HUES64 (cell line): ENCODE results near the gene XIRP2.

Experiments
- H3K27ac ChIP-seq: 2 replicates; pipeline ENCODE4 v1.7.0; 2013; ENCODE audit warnings: low read depth, low read length, inconsistent platforms
- H3K27me3 ChIP-seq: 2 replicates; pipeline ENCODE4 v1.6.1; 2013; ENCODE audit warnings: mild to moderate bottlenecking, low read length; ENCODE audit not compliant: insufficient read depth
- H3K36me3 ChIP-seq: 2 replicates; pipeline ENCODE4 v1.6.1; 2013; ENCODE audit warnings: mild to moderate bottlenecking, low read length; ENCODE audit not compliant: insufficient read depth
- H3K4me1 ChIP-seq: 2 replicates; pipeline ENCODE4 v1.6.1; 2013; ENCODE audit warnings: mild to moderate bottlenecking, low read length, moderate library complexity; ENCODE audit not compliant: insufficient read depth
- H3K4me3 ChIP-seq: 2 replicates; pipeline ENCODE4 v1.5.1; 2013; ENCODE audit warnings: mild to moderate bottlenecking, low read length, moderate library complexity
- H3K9ac ChIP-seq: 2 replicates; pipeline ENCODE4 v1.6.1; 2013; ENCODE audit warnings: mild to moderate bottlenecking, low read depth, low read length
- H3K9me3 ChIP-seq: 2 replicates; pipeline ENCODE4 v1.6.1; 2013; ENCODE audit warnings: low read depth, low read length; ENCODE audit not compliant: insufficient read depth
- WGBS: fragments of 150-250, 120-280 bp; methylation state at CpG from one replicate; pipeline ENCODE4 v1.1.7; 2013; ENCODE audit warnings: missing lambda C conversion rate; 5-methylcytosine and 5-hydroxymethylcytosine counted together

Gene XIRP2

DNA sequence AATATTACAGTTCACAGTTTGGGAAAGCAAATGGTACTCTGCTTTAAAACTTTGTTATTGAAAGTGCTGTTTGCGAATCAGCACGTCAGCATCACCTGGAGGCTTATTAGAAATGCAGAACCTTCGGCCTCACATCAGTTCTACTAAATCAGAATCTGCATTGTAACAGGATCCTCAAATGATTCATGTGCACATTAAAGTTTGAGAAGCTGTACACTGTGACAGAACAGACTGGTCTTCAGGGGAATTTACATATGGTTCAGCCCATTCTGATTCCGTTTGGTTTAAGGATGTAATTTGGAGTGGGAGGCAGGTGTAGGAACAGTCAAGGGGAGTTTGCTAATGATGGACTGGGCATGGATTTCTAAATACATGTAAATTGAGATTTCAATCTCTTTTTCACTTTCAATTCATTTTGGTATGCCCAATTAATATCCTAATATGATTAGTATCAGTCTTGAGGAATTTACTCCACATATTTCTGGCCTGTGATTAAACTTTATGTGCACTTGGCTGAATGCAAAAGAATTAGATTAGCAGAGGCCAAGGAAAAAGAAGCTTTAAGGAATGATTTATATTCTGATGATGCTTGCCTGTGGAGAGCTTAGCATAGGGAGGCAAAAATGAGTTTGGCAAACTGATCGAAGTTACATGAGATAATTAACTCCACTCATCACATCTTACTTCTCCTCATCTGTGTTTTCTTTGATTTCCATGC lies 248.8 kb downstream of the XIRP2 start:
- 84% methylated on average over 4 of the region's 5 CpGs for WGBS
- no peak overlapping the region for H3K9ac ChIP-seq
- no peak overlapping the region for H3K4me3 ChIP-seq
- no peak overlapping the region for H3K27ac ChIP-seq
- no peaks in the 10 kb centered on the region for H3K27me3 ChIP-seq
- H3K36me3 ChIP-seq: no peaks in the 10 kb centered on the region
- H3K9me3 ChIP-seq: no peaks in the 10 kb centered on the region
- H3K4me1 ChIP-seq: no peaks in the 10 kb centered on the region

DNA sequence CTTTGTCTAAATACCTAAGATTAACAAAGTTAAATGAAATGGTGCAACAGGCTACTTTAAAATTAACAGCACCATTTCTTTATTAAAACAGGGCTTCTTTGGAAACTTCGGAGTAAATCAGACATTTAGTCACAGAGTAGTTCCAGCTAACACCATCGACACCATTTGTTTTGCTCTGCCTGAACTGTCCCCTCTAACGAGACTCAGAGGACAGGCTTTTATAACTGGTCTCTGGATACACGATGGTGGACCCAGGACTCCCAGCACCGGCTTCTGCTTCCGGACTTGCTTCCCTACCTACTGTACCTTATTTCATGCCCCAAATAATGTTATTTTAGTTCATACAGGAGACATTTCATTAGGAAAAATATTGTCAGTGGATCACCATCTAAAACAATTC lies 252.1 kb downstream of the XIRP2 start:
- Histone ChIP-seq H3K27me3 (no peaks in the 10 kb centered on the region), H3K9ac (no peak overlapping the region), H3K9me3 (no peaks in the 10 kb centered on the region), H3K4me1 (no peaks in the 10 kb centered on the region), H3K4me3 (no peak overlapping the region), H3K27ac (no peak overlapping the region), H3K36me3 (no peaks in the 10 kb centered on the region)
- WGBS: 94% methylated on average over 6 of the region's 6 CpGs

DNA sequence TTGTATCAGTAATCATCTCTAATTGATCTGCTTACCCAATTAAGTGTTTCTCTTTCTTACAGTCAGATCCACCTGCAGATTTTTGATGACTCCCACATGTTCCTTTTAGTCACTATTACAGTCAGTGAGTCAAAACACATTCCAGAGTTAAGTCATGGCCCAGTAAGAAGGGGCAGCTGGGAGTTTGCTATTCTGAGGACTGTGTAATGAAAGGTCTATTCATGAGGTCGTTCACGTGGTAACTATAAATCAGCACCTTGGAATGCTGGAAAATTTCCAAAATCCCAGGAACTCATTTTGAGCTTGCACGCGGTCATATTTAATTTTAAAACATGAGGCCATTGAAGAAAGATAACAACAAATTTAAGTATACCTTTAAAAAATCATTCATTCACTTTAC lies 252.5 kb downstream of the XIRP2 start:
- Histone ChIP-seq H3K9ac (no peak overlapping the region), H3K27ac (no peak overlapping the region), H3K4me1 (no peaks in the 10 kb centered on the region), H3K4me3 (no peak overlapping the region), H3K9me3 (no peaks in the 10 kb centered on the region), H3K36me3 (no peaks in the 10 kb centered on the region), H3K27me3 (no peaks in the 10 kb centered on the region)
- 85% methylated on average over 4 of the region's 4 CpGs for WGBS

DNA sequence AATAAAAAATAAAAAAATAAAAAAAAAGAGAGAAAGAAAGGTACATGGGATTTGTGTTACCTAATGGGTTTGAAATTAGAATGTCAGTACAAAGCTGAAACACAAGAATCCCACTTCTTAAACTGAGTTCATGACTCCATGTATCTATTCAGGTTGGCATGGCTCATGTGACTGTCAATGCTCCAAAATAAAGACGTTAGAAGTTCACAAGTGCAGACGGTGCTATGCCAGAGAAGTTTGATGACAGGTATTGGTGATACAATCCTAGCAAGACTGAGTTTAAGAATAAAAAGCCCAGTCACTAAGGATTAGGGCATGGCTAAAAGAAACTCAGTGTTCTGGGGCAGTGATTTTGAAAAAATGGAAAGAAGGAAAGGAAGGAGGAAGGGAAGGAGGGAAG lies 254.3 kb downstream of the XIRP2 start:
- H3K4me3 ChIP-seq: no peak overlapping the region
- H3K9ac ChIP-seq: no peak overlapping the region
- H3K36me3 ChIP-seq: no peaks in the 10 kb centered on the region
- 89% methylated on average over 2 of the region's 2 CpGs for WGBS
- no peak overlapping the region for H3K27ac ChIP-seq
- no peaks in the 10 kb centered on the region for H3K27me3 ChIP-seq
- no peaks in the 10 kb centered on the region for H3K4me1 ChIP-seq
- H3K9me3 ChIP-seq: no peaks in the 10 kb centered on the region

DNA sequence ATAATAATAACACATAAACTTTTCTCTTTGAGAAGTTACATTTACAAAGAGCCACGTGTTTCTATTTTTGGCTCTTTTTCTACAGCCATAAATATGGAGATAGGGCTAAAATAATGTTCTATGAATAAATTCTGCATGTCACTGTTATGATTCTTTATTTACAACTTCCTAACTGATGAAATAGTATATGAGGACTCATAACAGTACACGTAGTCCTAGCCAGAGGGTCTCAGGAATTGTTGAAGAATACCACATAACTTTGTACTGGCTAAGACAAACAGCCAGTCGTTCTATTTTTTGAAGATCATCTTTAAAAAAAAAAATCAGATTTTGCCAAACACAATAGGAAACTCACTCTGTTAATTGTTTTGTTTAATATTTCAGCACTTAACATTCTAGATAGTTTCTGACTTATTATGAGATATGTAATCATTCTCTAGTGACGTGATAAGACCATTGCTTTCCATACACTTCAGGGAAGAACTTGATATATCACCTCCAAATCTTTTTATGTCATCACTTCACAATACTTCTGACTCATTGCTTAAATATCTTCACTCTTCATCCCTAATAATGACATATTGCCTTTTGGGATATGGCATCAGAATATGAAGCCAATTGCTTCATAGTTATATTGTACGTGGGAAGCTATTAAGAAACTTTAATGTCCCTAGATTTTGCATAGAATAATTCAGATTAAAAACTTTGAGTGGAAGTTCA lies 256.1 kb downstream of the XIRP2 start:
- no peak overlapping the region for H3K4me3 ChIP-seq
- no peaks in the 10 kb centered on the region for H3K27me3 ChIP-seq
- 99% methylated on average over 4 of the region's 5 CpGs for WGBS
- no peak overlapping the region for H3K9ac ChIP-seq
- no peaks in the 10 kb centered on the region for H3K9me3 ChIP-seq
- no peaks in the 10 kb centered on the region for H3K36me3 ChIP-seq
- H3K27ac ChIP-seq: no peak overlapping the region
- no peaks in the 10 kb centered on the region for H3K4me1 ChIP-seq

DNA sequence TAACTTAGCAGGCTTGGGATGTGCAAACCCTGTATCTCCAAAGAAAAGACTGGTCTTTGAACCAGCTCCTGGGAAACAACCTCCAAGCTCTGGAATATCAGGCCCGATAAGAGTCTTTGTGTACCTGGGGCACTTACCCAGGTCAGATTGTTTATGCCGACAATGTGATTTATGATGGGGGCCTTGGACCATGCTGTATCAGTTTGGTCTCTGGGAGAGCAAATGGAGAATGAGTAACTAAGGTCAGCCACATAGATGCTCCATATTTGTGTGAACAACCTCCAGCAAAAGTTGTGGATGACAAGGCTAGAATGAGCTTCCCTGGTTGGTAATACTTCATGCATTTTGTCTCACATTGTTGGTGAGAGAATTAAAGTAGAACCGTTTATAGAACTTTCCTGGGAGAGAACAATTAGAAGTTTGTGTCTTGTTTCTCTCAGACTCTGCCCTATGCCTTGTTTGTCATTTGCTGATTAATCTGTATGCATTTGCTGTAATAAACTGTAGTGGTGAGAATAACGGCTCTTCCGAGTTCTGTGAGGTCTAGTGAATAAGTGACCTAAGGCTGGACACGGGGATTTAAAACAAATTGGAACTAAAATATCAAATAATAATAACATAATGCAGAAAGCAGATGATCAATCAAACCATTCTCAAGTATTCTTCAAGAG lies 259.1 kb downstream of the XIRP2 start:
- Histone ChIP-seq H3K4me1 (no peaks in the 10 kb centered on the region), H3K9me3 (no peaks in the 10 kb centered on the region), H3K27ac (no peak overlapping the region), H3K27me3 (no peaks in the 10 kb centered on the region), H3K36me3 (no peaks in the 10 kb centered on the region), H3K9ac (no peak overlapping the region), H3K4me3 (no peak overlapping the region)
- WGBS: 94% methylated on average over 5 of the region's 6 CpGs

DNA sequence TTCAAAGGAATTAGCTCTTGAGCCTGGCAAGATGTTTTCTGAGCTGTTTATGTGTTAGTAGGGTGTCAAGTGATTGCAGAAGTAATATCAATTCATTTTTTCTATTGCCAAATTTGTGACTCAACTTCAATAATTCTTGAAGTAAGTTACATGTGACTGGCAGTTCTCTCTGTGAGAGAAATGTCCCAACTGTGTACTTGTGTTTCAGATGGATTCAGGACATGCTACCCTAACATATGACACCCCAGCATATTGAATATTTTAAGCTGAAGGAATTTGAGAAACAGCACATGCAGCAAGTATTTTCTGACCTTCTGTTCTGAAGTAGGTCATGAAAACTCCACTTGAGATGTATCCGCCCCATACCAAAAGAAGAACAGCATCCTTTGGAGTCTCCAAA lies 263.6 kb downstream of the XIRP2 start:
- no peaks in the 10 kb centered on the region for H3K27me3 ChIP-seq
- H3K27ac ChIP-seq: no peak overlapping the region
- H3K4me1 ChIP-seq: no peaks in the 10 kb centered on the region
- H3K9me3 ChIP-seq: no peaks in the 10 kb centered on the region
- 88% methylated on average over 1 of the region's 1 CpG for WGBS
- no peaks in the 10 kb centered on the region for H3K36me3 ChIP-seq
- no peak overlapping the region for H3K9ac ChIP-seq
- no peak overlapping the region for H3K4me3 ChIP-seq

DNA sequence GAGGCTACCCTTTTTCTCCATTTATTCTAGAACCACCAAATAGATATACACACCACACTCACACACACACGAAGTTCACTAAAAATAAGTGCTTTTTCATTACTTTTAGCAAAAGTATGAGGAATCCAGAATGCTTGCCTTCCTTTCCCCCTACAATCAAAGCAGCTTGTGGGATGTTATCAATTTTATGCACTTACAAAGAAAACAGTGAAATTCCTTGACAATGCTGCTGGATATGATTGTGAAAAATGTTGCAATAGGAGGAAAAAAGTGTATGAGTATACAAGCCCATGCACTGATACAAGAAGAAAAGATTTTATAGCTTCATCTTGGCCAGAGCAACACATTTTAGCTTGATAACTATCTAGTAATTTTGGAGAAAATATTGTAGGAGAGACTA lies 269.2 kb downstream of the XIRP2 start:
- Histone ChIP-seq H3K4me3 (no peak overlapping the region), H3K27ac (no peak overlapping the region), H3K9ac (no peak overlapping the region), H3K27me3 (no peaks in the 10 kb centered on the region), H3K36me3 (no peaks in the 10 kb centered on the region), H3K4me1 (no peaks in the 10 kb centered on the region), H3K9me3 (peaks cover 8% of the 10 kb centered on the region; the same call in 1 of the 2 replicates)
- 75% methylated on average over 1 of the region's 1 CpG for WGBS

DNA sequence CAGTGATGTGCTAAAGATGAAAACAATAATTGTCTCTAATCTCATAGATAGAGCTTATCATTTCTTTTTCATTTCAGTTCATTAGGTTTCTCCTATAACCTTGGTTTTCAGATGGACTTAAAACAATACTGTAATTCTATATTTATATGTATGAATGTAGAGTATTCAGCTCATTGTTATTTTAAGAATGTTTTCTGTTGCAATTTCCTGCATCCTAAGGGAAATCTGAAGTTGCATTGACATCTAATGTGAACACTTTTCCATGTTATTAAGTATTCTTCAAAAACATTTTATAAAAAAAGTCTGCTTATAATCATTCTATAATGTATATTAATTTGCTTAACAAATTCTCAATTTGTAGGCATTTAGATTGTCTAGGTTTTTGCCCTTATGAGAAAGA lies 288.9 kb downstream of the XIRP2 start:
- H3K27ac ChIP-seq: no peak overlapping the region
- no peaks in the 10 kb centered on the region for H3K27me3 ChIP-seq
- no peak overlapping the region for H3K9ac ChIP-seq
- H3K9me3 ChIP-seq: peaks cover 5% of the 10 kb centered on the region; the same call in 1 of the 2 replicates
- H3K4me1 ChIP-seq: no peaks in the 10 kb centered on the region
- no peak overlapping the region for H3K4me3 ChIP-seq
- H3K36me3 ChIP-seq: no peaks in the 10 kb centered on the region

DNA sequence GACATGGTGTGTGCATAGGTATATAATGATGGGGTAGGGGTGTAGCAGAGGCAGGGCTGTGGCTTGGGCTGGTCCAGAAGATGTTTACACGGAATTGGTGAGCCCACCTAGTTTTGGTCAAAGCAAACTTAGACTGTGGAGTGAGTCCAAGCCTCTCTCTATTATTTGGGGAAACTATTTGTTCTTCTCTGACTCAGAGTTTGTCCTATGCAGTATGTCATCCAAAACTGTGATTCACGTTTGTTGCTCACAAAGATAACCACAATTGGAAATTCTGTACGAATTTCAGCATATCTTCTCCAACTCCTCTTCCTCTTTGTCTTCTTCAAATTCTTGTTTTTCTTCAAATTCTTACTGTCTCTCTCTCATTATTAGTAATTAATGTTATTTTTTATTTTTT lies 292.9 kb downstream of the XIRP2 start:
- H3K4me3 ChIP-seq: no peak overlapping the region
- no peaks in the 10 kb centered on the region for H3K36me3 ChIP-seq
- H3K9me3 ChIP-seq: no peaks in the 10 kb centered on the region
- no peaks in the 10 kb centered on the region for H3K4me1 ChIP-seq
- 90% methylated on average over 3 of the region's 3 CpGs for WGBS
- H3K27ac ChIP-seq: no peak overlapping the region
- no peak overlapping the region for H3K9ac ChIP-seq
- H3K27me3 ChIP-seq: no peaks in the 10 kb centered on the region

DNA sequence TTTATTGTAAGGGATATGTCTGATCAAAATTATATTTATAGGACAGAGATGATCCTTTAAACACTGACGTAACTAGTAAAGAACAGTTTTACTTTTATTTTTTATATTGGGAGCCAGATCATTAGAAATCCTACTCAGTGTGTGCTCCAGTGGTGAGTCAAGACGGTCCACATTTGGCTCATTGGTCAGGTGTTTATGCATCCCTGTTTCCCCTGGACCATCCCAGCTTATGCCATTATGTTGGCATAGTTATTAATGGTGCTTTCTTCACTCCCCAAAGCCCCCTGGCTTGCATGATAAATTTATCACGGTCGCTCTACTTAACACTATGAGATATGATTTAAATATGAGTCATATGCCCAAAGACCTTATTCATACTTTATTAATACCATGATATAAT lies 293.4 kb downstream of the XIRP2 start:
- H3K27me3 ChIP-seq: no peaks in the 10 kb centered on the region
- no peaks in the 10 kb centered on the region for H3K36me3 ChIP-seq
- no peaks in the 10 kb centered on the region for H3K4me1 ChIP-seq
- WGBS: 94% methylated on average over 2 of the region's 4 CpGs
- no peak overlapping the region for H3K4me3 ChIP-seq
- no peak overlapping the region for H3K9ac ChIP-seq
- H3K27ac ChIP-seq: no peak overlapping the region
- H3K9me3 ChIP-seq: no peaks in the 10 kb centered on the region
